Pancreas (tissue), 10 donors: Measurements from ENCODE around the gene MCCC2. TPM values are rescaled to one million over a fixed set of nuclear protein-coding genes. Genes with fewer than 3 reads are reported as not detected.
"Not testable (repeated sequence)": the region's sequence is repeated elsewhere in the genome, so short reads cannot be mapped to it uniquely, and the experiment has no call there.

Experiments
- ATAC-seq, 4 donors: fragments of 200-7000 bp; cut with Tn5 transposase; one replicate each; pipeline versions ENCODE4 v1.8.0 to v1.9.1; 2020; ENCODE audit warnings: mild to moderate bottlenecking in 4 of 4, moderate library complexity in 4 of 4
- DNase-seq, 6 donors: peaks; one replicate each; pipeline ENCODE4 v3.0.0-alpha.2; 2020
- FAIRE-seq: peaks from 2 replicates; lab custom pipeline; 2012; peaks lifted over from hg19 to GRCh38; lab: Jason Lieb, UNC
- H3K27ac ChIP-seq, 4 donors: fragments of 200-600 bp; sonication (generic); 1 replicate in 3 of 4; 2 replicates in 1 of 4; pipeline versions ENCODE4 v1.5.0 to v1.8.0; 2020
- H3K27me3 ChIP-seq, 4 donors: fragments of 200-600 bp; one replicate each; pipeline ENCODE4 v1.8.0; 2021
- H3K36me3 ChIP-seq, 3 donors: fragments of 200-600 bp; sonication (generic) in 1 of 3; one replicate each; pipeline versions ENCODE4 v1.5.0 to v1.8.0; 2020 to 2021
- H3K4me1 ChIP-seq, 3 donors: fragments of 200-600 bp; one replicate each; pipeline ENCODE4 v1.8.0; 2021
- H3K4me3 ChIP-seq, 4 donors: fragments of 200-600 bp; sonication (generic) in 2 of 4; one replicate each; pipeline versions ENCODE4 v1.5.0 to v1.8.0; 2020 to 2021
- H3K9me3 ChIP-seq, 4 donors: fragments of 200-600 bp; one replicate each; pipeline ENCODE4 v1.8.0; 2021
- WGBS, 2 donors: extraction: QIAGEN DNeasy Blood & Tissue Kit; methylation state at CpG; one replicate each; pipeline ENCODE4 v1.1.7; 2013; 5-methylcytosine and 5-hydroxymethylcytosine counted together
- intact Hi-C, 3 donors: fragments of 100-400 bp; cut with DNase I; formaldehyde crosslinking; loops; one replicate each; pipeline versions ENCODE4 v1.11.1 to v1.14.2; 2022
- polyA plus RNA-seq, 2 donors: library from polyadenylated mRNA; stranded (reverse); fragments of 200-250 nt; gene quantifications; one replicate each; pipeline ENCODE4 v1.2.3, GENCODE V29; 2013
- total RNA-seq, 6 donors: library from RNA; stranded (reverse); fragmentation: NEBNext Ultra II Directional in 4 of 6; extraction: Animal tissue kit (Norgen Biotek cat#: 25700) in 4 of 6; gene quantifications; one replicate each; pipeline versions ENCODE4 v1.2.1 to v1.2.4, GENCODE V29; 2021 to 2023
- TF ChIP-seq, protein P1 (sequence below), 4 donors: fragments of 200-600 bp; sonication (generic) in 3 of 4; IDR thresholded peaks; one replicate each; pipeline versions ENCODE4 v1.5.0 to v1.8.0; 2021; ENCODE audit warnings: antibody characterized with exemption in 4 of 4
- donor health status: healthy with polysubstance abuse.
- donor health status: DM: no; HTN: no; CAD: no; lungs with moderate emphysema.
- donor health status: DM: no; HTN: no; CAD: no.
- donor health status: control.
- donor health status: control.
- donor health status: Bipolar disorder and iron deficiency.
- donor health status: DM: yes; HTN: yes; CAD: no.
- donor health status: DM: no; HTN: no; CAD: no.
- donor health status: DM: no; HTN: no; CAD: no.
- donor health status: DM: yes; HTN: yes; CAD: no.

Gene MCCC2
- total and polyA plus RNA-seq, 8 donors: 12.5 to 26.3 (median 20.9) TPM

DNA sequence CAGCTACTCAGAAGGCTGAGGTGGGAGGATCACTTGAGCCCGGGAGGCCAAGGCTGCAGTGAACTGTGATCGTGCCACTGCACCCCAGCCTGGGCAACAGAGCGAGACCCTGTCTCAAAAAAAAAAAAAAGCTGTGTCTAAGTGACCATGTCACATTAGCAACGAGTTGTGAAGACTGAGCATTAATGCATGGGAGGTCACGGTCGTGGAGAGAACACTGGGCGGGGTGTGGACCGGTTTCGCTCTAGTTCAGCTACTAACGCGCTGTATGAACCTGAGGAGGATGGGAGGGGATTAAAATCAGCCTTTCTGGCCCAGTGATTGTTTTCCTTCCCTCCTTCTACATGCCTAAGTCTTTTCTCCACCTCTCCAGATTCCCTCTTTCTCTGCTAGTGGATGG, 75.2 kb downstream of the MCCC2 start:
- Histone ChIP-seq H3K9me3 (no peaks in the 10 kb centered on the region), H3K36me3 (peaks cover 0 to 8% (median 0%) of the 10 kb centered on the region in 3 donors), H3K4me1 (no peaks in the 10 kb centered on the region), H3K27me3 (no peaks in the 10 kb centered on the region), H3K4me3 (no peak overlapping the region), H3K27ac (no peak overlapping the region)
- FAIRE-seq: no peak
- no peak for DNase-seq
- ATAC-seq: no peak
- TF ChIP-seq, protein P1, sequence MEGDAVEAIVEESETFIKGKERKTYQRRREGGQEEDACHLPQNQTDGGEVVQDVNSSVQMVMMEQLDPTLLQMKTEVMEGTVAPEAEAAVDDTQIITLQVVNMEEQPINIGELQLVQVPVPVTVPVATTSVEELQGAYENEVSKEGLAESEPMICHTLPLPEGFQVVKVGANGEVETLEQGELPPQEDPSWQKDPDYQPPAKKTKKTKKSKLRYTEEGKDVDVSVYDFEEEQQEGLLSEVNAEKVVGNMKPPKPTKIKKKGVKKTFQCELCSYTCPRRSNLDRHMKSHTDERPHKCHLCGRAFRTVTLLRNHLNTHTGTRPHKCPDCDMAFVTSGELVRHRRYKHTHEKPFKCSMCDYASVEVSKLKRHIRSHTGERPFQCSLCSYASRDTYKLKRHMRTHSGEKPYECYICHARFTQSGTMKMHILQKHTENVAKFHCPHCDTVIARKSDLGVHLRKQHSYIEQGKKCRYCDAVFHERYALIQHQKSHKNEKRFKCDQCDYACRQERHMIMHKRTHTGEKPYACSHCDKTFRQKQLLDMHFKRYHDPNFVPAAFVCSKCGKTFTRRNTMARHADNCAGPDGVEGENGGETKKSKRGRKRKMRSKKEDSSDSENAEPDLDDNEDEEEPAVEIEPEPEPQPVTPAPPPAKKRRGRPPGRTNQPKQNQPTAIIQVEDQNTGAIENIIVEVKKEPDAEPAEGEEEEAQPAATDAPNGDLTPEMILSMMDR (IDR thresholded peaks at IDR 0.05): no peak
- 91 to 95% methylated on average over 11 of the region's 11 CpGs for whole genome bisulfite sequencing, 2 donors
- intact Hi-C loops: no loop called here

DNA sequence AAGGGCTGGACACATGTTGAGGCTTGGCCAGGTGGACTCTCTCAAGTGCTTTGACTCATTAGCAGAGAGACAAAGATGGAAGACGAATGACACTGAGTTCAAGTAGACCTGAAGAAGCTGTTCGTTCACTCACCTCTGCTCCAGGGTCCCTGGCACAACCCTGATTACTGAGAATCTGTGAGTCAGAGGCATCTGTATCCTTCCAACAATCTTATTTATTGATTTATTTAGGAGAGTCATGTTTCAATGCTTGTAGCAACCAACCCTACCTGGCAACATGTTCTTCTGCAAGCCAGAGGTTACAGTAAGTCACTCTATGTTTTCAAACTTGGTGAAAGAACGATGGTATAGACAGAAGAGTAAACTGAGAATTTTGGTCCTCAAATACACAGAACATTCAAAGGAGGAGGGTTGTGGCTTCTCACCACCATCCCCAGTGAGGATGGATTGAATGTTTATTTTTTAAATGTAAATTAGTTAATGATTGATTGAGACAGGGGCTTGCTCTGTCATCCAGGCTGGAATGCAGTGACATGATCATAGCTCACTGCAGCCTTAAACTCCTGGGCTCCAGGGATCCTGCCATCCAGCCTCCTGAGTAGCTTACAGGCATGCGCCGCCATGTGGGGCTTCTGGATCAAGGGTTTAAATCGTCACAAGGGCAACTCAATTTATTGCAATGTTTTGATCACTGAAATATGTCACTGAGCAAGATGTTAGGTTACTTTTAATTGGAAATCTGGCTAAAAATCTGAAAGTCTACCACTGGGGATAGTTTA, 76.2 kb downstream of the MCCC2 start:
- no peak for FAIRE-seq

DNA sequence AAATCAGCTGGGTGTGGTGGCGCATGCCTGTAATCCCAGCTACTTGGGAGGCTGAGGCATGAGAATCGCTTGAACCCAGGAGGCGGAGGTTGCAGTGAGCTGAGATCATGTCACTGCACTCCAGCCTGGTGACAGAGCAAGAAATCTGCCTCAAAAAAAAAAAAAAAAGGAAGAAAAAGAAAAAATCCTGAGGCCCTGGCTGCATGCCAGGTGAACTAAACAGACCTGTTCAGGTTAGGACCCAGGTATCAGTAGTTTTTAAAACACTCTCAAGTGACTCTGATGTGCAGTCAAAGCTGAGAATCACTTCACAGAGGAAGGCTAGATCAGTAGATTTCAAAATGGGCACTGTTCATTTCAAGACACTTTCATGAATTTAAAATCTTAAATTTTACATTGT, 77.5 kb downstream of the MCCC2 start:
- DNase-seq: not testable (repeated sequence)

More for the DNA sequence above, 76.2 kb downstream of the MCCC2 start:
- intact Hi-C loops: no loop called here
- no peak overlapping the region for H3K4me3 ChIP-seq
- no peaks in the 10 kb centered on the region for H3K4me1 ChIP-seq
- TF ChIP-seq, protein P1 (IDR thresholded peaks at IDR 0.05): no peak
- H3K27me3 ChIP-seq: no peaks in the 10 kb centered on the region
- H3K27ac ChIP-seq: no peak overlapping the region
- H3K9me3 ChIP-seq: no peaks in the 10 kb centered on the region
- no peak for DNase-seq
- H3K36me3 ChIP-seq: no peaks in the 10 kb centered on the region
- no peak for ATAC-seq
- WGBS, 2 donors: 68 to 73% methylated on average over 6 of the region's 6 CpGs

DNA sequence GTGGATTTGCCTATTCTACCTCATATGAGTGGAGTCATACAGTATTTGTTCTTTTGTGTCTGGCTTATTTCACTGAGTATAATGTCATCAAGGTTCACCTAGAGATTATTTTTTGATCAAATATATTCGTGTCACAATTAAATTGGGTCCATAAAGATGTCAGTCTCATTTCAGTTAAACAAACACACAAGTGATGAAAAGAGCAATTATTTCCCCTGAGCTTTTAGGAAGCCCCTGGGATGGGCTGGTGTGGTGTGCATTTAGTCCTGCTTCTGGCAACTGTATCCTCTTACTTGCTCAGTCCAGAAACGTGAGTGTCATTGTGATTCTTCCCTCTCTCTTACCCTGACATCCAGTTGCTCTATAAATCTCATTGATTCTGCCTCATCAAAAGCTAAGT, 79.2 kb downstream of the MCCC2 start:
- Histone ChIP-seq H3K27me3 (no peaks in the 10 kb centered on the region), H3K36me3 (no peaks in the 10 kb centered on the region), H3K27ac (no peak overlapping the region), H3K9me3 (no peaks in the 10 kb centered on the region), H3K4me3 (no peak overlapping the region), H3K4me1 (no peaks in the 10 kb centered on the region)
- no peak for ATAC-seq
- no peak for FAIRE-seq
- TF ChIP-seq, protein P1 (IDR thresholded peaks at IDR 0.05): no peak
- DNase-seq: no peak
- WGBS, 2 donors: 30 to 39% methylated on average over 2 of the region's 2 CpGs
- intact Hi-C loops: no loop called here

More for the DNA sequence above, 77.5 kb downstream of the MCCC2 start:
- H3K4me3 ChIP-seq, H3K4me1 ChIP-seq, H3K36me3 ChIP-seq, ATAC-seq, H3K27me3 ChIP-seq, intact Hi-C loops, H3K9me3 ChIP-seq, H3K27ac ChIP-seq, FAIRE-seq: not testable (repeated sequence)
- whole genome bisulfite sequencing, 2 donors: 94 to 95% methylated on average over 3 of the region's 3 CpGs

DNA sequence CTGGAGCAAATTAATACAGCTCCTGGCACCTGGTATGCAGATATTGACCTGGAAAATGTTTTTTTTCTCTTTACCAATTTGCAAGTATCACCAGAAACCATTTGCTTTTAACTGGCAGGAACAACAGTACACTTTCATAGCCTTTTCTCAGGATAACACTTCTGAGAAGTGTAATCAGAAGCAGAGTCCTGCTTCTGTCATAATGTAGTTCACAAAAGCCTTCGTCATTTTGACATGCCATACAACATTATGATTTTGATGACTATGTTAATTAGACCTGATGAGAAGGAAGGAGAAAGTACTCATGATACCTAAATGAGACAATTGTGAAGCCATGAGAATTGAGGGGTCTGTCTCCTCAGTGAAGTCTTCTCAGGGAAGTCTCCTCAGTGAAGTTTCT, 90.8 kb downstream of the MCCC2 start:
- WGBS, 2 donors: 80 to 85% methylated on average over 1 of the region's 1 CpG
- DNase-seq (no peak), ATAC-seq (no peak), FAIRE-seq (no peak)
- Histone ChIP-seq H3K9me3 (no peaks in the 10 kb centered on the region), H3K4me3 (no peak overlapping the region), H3K4me1 (no peaks in the 10 kb centered on the region), H3K27me3 (no peaks in the 10 kb centered on the region), H3K27ac (no peak overlapping the region), H3K36me3 (no peaks in the 10 kb centered on the region)
- intact Hi-C loops: no loop called here
- TF ChIP-seq, protein P1 (IDR thresholded peaks at IDR 0.05): no peak
